HEK293T (cell line): Measurements from ENCODE around the gene TUBB1.

ENCODE experiments used
- CTCF ChIA-PET: fragments of 350-600 bp; formaldehyde crosslinking; extraction: SDS; loops from one replicate; lab custom pipeline; 2021; ENCODE audit warnings: antibody characterized with exemption, inconsistent platforms; lab: Yijun Ruan, JAX
- POLR2A ChIA-PET: fragments of 350-600 bp; formaldehyde crosslinking; extraction: SDS; loops from one replicate; lab custom pipeline; 2020; ENCODE audit warnings: antibody characterized with exemption, inconsistent platforms; lab: Yijun Ruan, JAX
- DNase-seq: peaks from one replicate; pipeline ENCODE4 v3.0.0; 2012; ENCODE audit warnings: mixed read lengths; ENCODE audit errors: extremely low spot score
- ARNT ChIP-seq: fragments of 450-650 bp; IDR thresholded peaks from 2 replicates; pipeline ENCODE4 v1.6.1; 2017; ENCODE audit warnings: mild to moderate bottlenecking
- BHLHE40 ChIP-seq: fragments of 450-650 bp; IDR thresholded peaks from 2 replicates; pipeline ENCODE4 v1.6.1; 2016; ENCODE audit warnings: mild to moderate bottlenecking, moderate library complexity, borderline replicate concordance
- CTBP1 ChIP-seq: fragments of 450-650 bp; IDR thresholded peaks from 2 replicates; pipeline ENCODE4 v1.6.1; 2016; ENCODE audit warnings: borderline replicate concordance
- ELF4 ChIP-seq: fragments of 450-650 bp; IDR thresholded peaks from 2 replicates; pipeline ENCODE4 v1.6.1; 2017; ENCODE audit warnings: antibody characterized with exemption
- FOXA1 ChIP-seq: fragments of 450-650 bp; IDR thresholded peaks from 2 replicates; pipeline ENCODE4 v1.6.1; 2016; ENCODE audit warnings: mild to moderate bottlenecking
- FOXK2 ChIP-seq: fragments of 450-650 bp; IDR thresholded peaks from 2 replicates; pipeline ENCODE4 v1.6.1; 2016; ENCODE audit warnings: mild to moderate bottlenecking
- FOXM1 ChIP-seq: fragments of 450-650 bp; IDR thresholded peaks from 2 replicates; pipeline ENCODE4 v1.6.1; 2017; ENCODE audit warnings: mild to moderate bottlenecking, borderline replicate concordance
- HDGF ChIP-seq: fragments of 450-650 bp; IDR thresholded peaks from 2 replicates; pipeline ENCODE4 v1.6.1; 2017; ENCODE audit warnings: antibody characterized with exemption, borderline replicate concordance
- L3MBTL2 ChIP-seq: fragments of 450-650 bp; conservative IDR thresholded peaks from 2 replicates; pipeline ENCODE4 v1.6.1; 2016; ENCODE audit warnings: mild to moderate bottlenecking
- LEF1 ChIP-seq: fragments of 450-650 bp; IDR thresholded peaks from 2 replicates; pipeline ENCODE4 v1.6.1; 2017; ENCODE audit warnings: mild to moderate bottlenecking, borderline replicate concordance
- NFRKB ChIP-seq: fragments of 450-650 bp; IDR thresholded peaks from 2 replicates; pipeline ENCODE4 v1.6.1; 2016; ENCODE audit warnings: mild to moderate bottlenecking, moderate library complexity
- SP1 ChIP-seq: fragments of 450-650 bp; IDR thresholded peaks from 2 replicates; pipeline ENCODE4 v1.6.1; 2017
- SUZ12 ChIP-seq: fragments of 450-650 bp; IDR thresholded peaks from 2 replicates; pipeline ENCODE4 v1.6.1; 2016; ENCODE audit warnings: mild to moderate bottlenecking
- TARDBP ChIP-seq: fragments of 450-650 bp; IDR thresholded peaks from 2 replicates; pipeline ENCODE4 v1.6.1; 2016
- ZNF384 ChIP-seq: fragments of 450-650 bp; IDR thresholded peaks from 2 replicates; pipeline ENCODE4 v1.6.1; 2016
- TF ChIP-seq, protein P1 (sequence below): fragments of 450-650 bp; IDR thresholded peaks from 2 replicates; pipeline ENCODE4 v1.6.1; 2016

TUBB1 gene

DNA sequence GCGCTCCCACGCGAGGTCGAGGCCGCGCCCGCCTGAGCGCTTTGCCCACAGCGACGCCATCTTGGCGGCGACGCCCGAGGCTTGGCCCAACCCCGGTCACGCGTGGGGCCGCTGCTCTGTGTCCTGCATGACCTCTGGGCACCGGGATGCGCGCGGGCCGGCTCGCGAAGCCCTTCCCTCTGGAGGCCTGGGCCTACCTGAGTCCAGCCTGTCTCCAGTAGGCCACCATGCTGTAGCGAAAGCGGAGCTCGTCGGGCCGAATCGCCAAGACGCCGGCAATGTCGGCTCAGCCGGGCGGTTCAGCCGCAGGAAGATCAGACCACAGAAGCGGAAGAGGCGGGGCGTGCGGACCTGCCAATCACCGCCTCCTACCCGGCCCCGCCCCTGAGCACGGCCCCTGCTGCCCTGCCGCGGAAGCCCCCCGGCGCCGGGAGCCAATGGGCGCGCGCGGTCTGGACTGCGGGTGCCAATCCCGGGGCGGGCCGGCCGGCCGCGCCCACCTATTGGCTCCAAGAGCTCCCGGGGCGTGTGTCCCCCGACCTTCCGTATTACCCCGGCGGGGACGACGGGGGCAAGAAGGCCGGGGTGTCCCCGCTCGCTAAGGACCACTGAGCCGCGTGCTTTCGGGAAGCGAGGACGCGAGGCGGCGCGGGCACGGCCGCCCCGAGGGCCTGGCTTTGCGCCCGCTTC lies 12.9 kb downstream of the TUBB1 start, which contains the start of gene ATP5F1E:
ATP5F1E (minus strand) TSS at position 313 of the 690 bp plus-strand sequence; CDS start at position 229, 84 bp downstream.
- DNase-seq: peak; percentile 96
- peak; percentile 5; the same call in 1 of the 2 replicates for TF ChIP-seq ELF4
- TF ChIP-seq FOXK2: no peak
- no peak for TF ChIP-seq HDGF
- no peak for TF ChIP-seq LEF1
- TF ChIP-seq CTBP1: no peak
- peak; percentile 81 for TF ChIP-seq TARDBP
- no peak for TF ChIP-seq BHLHE40
- no peak for TF ChIP-seq SP1
- TF ChIP-seq SUZ12: no peak
- TF ChIP-seq ARNT: no peak
- TF ChIP-seq, protein P1, sequence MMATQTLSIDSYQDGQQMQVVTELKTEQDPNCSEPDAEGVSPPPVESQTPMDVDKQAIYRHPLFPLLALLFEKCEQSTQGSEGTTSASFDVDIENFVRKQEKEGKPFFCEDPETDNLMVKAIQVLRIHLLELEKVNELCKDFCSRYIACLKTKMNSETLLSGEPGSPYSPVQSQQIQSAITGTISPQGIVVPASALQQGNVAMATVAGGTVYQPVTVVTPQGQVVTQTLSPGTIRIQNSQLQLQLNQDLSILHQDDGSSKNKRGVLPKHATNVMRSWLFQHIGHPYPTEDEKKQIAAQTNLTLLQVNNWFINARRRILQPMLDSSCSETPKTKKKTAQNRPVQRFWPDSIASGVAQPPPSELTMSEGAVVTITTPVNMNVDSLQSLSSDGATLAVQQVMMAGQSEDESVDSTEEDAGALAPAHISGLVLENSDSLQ: peak; percentile 97
- no peak for TF ChIP-seq FOXM1
- TF ChIP-seq ZNF384: no peak
- no peak for TF ChIP-seq NFRKB
- peak; percentile 90 for TF ChIP-seq L3MBTL2
- no peak for TF ChIP-seq FOXA1
- CTCF ChIA-PET: interaction anchor here (0.5 to 0.6 kb wide), 4 partner anchors 39 to 1436 kb away, joined by 3 to 4 read pairs (median 3); no protein-coding TSS in a partner anchor
- POLR2A ChIA-PET: interaction anchor here (0.7 to 3.5 kb wide), 23 partner anchors 8 to 381 kb away, joined by 3 to 29 read pairs (median 4); partner anchors contain the start of genes NELFCD, PRELID3B and STX16

DNA sequence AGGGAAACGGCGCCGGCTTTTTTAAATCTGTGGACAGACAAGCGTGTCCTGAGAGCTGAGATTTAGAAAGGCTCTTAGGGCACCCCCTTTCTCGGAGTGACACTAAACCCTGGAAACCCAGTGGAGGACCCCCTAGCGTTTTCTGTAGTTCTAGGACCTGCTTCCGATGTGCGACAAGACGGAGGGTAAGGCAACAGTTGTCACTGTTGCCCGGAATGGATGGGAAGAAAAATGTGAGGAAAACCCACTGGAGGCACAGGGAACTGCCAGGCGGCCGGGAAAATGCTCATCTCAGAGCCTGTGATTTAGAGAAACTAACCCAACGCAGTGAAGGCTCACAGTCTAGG lies 13.5 kb downstream of the TUBB1 start:
- ChIA-PET POLR2A (interaction anchor here (0.7 to 3.5 kb wide), 22 partner anchors 8 to 382 kb away, joined by 3 to 29 read pairs (median 4); partner anchors contain the start of genes NELFCD, PRELID3B and STX16), CTCF (interaction anchor here (0.6 kb wide), 2 partner anchors 44 to 434 kb away, joined by 3 to 4 read pairs; no protein-coding TSS in a partner anchor)
- DNase-seq: peak; percentile 55
- TF ChIP-seq ARNT (no peak), NFRKB (no peak), L3MBTL2 (peak; percentile 51), ELF4 (no peak)

DNA sequence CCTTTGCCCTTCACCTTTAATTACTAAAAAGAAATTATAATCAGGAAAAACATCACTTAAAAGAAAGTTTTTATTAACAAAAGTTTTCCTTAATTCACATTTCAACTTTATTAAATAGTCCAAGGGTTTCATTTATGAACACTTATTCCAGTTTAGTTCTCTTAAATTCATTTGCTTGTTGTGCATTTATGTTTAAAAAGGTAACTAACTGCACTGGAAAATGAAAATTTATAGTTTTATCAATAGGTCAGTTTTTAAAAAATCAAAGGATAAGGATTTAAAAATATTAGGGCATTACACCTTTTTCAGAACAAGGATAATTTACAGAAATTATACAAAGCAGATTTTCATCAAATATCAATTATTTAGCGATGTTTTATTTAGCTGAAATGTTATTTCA lies 13.9 kb downstream of the TUBB1 start:
- TF ChIP-seq FOXK2 (no peak), ELF4 (no peak), FOXA1 (no peak), SP1 (no peak)
- CTCF ChIA-PET: interaction anchor here (0.6 kb wide), 1 partner anchor 434 kb away, joined by 3 read pairs; no protein-coding TSS in a partner anchor
- POLR2A ChIA-PET: interaction anchor here (1.1 to 3.5 kb wide), 5 partner anchors 9 to 382 kb away, joined by 3 to 29 read pairs (median 5); partner anchors contain the start of genes PRELID3B and STX16
- DNase-seq: no peak

DNA sequence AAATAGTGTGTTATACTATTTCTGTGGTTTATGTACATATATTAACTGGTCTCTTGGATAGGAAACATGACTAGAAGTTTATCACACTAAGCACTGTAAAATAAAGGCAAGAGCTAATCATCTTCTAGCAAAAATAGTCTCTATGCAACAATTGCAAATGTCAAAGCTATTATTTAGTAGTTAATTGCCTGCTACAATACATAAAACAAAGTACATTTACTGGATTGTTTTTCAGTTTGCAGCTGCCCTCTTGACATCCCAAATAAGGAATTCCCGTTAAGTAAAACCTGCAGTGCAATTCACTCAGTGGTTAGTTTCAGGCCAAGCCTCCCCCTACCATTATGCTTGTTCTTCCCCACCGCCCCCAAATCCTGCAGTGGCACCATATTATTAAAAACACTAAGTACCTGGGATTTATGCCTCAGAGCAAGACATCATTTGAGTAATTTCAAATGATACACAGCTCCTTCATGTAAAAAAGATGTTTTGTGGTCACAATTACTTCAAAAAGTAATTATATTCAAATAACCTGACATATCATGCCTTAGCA lies 14.5 kb downstream of the TUBB1 start:
- ChIA-PET POLR2A (interaction anchor here (1.1 to 3.5 kb wide), 2 partner anchors 9 kb away, joined by 3 to 29 read pairs; partner anchors contain the start of gene PRELID3B), CTCF (no interaction called here)
- TF ChIP-seq FOXM1 (no peak), TARDBP (no peak), FOXA1 (no peak), FOXK2 (no peak), ELF4 (no peak)
- no peak for DNase-seq

DNA sequence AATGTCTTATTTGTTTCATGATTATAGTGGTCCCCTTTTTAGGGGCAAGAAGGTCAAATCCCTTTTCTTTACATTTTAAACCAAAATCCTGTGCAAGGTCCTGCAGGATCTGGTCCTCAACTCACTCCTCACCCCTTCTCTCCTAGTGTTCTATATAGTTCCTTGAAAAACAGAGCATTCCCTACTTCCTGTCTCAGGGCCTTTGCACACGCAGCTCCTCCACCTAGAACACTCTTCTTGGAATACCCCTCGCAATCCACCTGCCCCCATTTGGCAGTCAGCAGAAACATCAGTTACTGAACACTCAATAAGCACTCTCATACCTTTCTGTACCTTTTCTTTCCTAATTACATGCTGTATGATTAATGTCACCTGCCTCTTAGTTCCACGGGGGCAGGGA lies 16.2 kb downstream of the TUBB1 start:
- POLR2A ChIA-PET: no interaction called here
- TF ChIP-seq CTBP1 (no peak), ZNF384 (no peak), ELF4 (no peak), L3MBTL2 (no peak), FOXM1 (no peak), SUZ12 (no peak), LEF1 (no peak), HDGF (no peak)
- TF ChIP-seq, protein P1: no peak
- CTCF ChIA-PET: no interaction called here
- no peak for DNase-seq

DNA sequence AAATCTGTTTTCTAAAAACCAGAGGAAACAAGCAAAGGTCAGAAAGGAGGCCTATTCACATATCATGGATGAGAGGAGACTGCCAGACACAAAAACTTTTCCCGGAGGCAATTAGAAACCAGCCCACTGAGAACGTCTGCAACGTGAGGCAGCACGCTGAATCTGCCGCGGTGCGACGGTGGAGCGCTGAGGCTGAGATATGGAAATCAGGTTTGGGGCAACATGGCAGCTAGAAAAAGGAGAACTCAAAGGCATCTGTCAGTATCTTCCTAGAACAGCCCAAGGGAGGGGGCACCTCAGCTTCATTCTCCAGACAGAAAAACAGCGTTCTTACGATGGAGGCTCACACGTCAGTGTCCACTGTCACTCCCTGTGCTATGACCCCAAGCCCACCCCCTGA lies 18.2 kb downstream of the TUBB1 start:
- ChIA-PET POLR2A (no interaction called here), CTCF (no interaction called here)
- no peak for TF ChIP-seq L3MBTL2
- TF ChIP-seq SP1: no peak
- TF ChIP-seq ELF4: no peak
- no peak for TF ChIP-seq FOXA1
- TF ChIP-seq LEF1: no peak
- no peak for TF ChIP-seq HDGF
- no peak for TF ChIP-seq ARNT
- TF ChIP-seq SUZ12: no peak
- TF ChIP-seq NFRKB: no peak
- DNase-seq: no peak

DNA sequence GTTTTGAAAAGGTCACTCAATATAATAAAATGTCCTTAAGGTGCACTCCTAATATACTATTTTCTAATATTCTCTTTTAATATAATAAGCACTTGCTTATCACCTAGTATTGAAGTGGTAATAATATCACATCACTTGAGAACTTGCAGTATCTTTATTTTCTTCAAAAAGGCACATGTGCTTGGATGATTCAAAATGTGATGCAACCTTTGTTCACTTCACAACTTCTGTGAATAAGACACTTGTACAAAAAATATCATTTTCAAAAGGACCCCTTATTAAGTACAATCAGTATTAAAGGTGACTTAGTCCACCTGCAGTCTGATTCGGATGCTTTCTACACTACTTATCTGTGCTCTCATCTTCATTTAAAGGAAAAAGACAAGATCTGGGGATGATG lies 20.0 kb downstream of the TUBB1 start:
- ChIA-PET CTCF (no interaction called here), POLR2A (no interaction called here)
- no peak for DNase-seq
- TF ChIP-seq SUZ12 (no peak), CTBP1 (no peak), SP1 (no peak), TARDBP (no peak), LEF1 (no peak), L3MBTL2 (no peak), FOXK2 (no peak), ZNF384 (no peak), NFRKB (no peak), FOXM1 (no peak), FOXA1 (no peak), ARNT (no peak)
- TF ChIP-seq, protein P1: no peak
